GM10248 (cell line): ENCODE data around the gene TNRC18.

ENCODE experiments used
- CTCF ChIA-PET: fragments of 300-600 bp; sonication (Branson Sonifier 250); formaldehyde crosslinking; extraction: SDS; loops from one replicate; lab custom pipeline; 2021; ENCODE audit warnings: antibody characterized with exemption; lab: Yijun Ruan, JAX
- POLR2A ChIA-PET: fragments of 350-650 bp; sonication (Branson Sonifier 250); formaldehyde crosslinking; extraction: SDS; loops from one replicate; lab custom pipeline; 2020; ENCODE audit warnings: antibody characterized with exemption; lab: Yijun Ruan, JAX
- DNase-seq: peaks from one replicate; pipeline ENCODE4 v3.0.0; 2012; ENCODE audit errors: extremely low spot score
- CTCF ChIP-seq: IDR thresholded peaks from 2 replicates; pipeline ENCODE4 v1.5.1; 2012; ENCODE audit warnings: mild to moderate bottlenecking, low read depth; ENCODE audit errors: extremely low read depth, missing control alignments, control extremely low read depth

Gene TNRC18

GRCh38 chr7:5350174-5350463, 73.5 kb downstream of the TNRC18 start:
- CTCF ChIA-PET: interaction anchor here (2.6 kb wide), 1 partner anchor 15 kb away, joined by 12 read pairs; no protein-coding TSS in a partner anchor
- DNase-seq: no peak
- POLR2A ChIA-PET: interaction anchor here (0.6 kb wide), 1 partner anchor 106 kb away, joined by 4 read pairs; no protein-coding TSS in a partner anchor
- no peak for TF ChIP-seq CTCF

GRCh38 chr7:5349437-5350173, 74.0 kb downstream of the TNRC18 start:
- ChIA-PET POLR2A (no interaction called here), CTCF (interaction anchor here (2.6 kb wide), 1 partner anchor 16 kb away, joined by 12 read pairs; no protein-coding TSS in a partner anchor)
- no peak for TF ChIP-seq CTCF
- no peak for DNase-seq

- CTCF ChIA-PET: no interaction called here
- POLR2A ChIA-PET: no interaction called here
- TF ChIP-seq CTCF: no peak
- DNase-seq: no peak
These were observed 74.6 kb downstream of the TNRC18 start for GRCh38 chr7:5349005-5349380.

GRCh38 chr7:5348134-5349004, 75.3 kb downstream of the TNRC18 start:
- ChIA-PET CTCF (interaction anchor here (1.4 kb wide), 1 partner anchor 17 kb away, joined by 3 read pairs; no protein-coding TSS in a partner anchor), POLR2A (interaction anchor here (0.7 kb wide), 1 partner anchor 73 kb away, joined by 3 read pairs; no protein-coding TSS in a partner anchor)
- no peak for DNase-seq
- TF ChIP-seq CTCF: no peak

- CTCF ChIA-PET: no interaction called here
These were observed 78.0 kb downstream of the TNRC18 start for GRCh38 chr7:5345671-5346070.

GRCh38 chr7:5345171-5345570, 78.5 kb downstream of the TNRC18 start:
- CTCF ChIA-PET: no interaction called here
- no peak for DNase-seq
- no peak for TF ChIP-seq CTCF
- POLR2A ChIA-PET: no interaction called here

More at GRCh38 chr7:5345671-5346070, 78.0 kb downstream of the TNRC18 start:
- no peak for DNase-seq
- POLR2A ChIA-PET: no interaction called here
- no peak for TF ChIP-seq CTCF
